AG04449 (cell line): ENCODE results near the gene LYSMD3.

Experiments
- CTCF ChIA-PET: fragments of 350-600 bp; formaldehyde crosslinking; extraction: SDS; loops from one replicate; lab custom pipeline; 2021; ENCODE audit warnings: antibody characterized with exemption; lab: Yijun Ruan, JAX
- POLR2A ChIA-PET: fragments of 400-600, 350-600 bp; formaldehyde crosslinking; extraction: SDS; loops from one replicate; lab custom pipeline; 2020; ENCODE audit warnings: antibody characterized with exemption, inconsistent platforms; lab: Yijun Ruan, JAX
- DNase-seq: peaks from one replicate; pipeline ENCODE4 v3.0.0-alpha.2; 2010; ENCODE audit warnings: low read depth, low spot score
- H3K4me3 ChIP-seq: 2 replicates; pipeline ENCODE4 v1.5.1; 2011; ENCODE audit warnings: low read depth, mild to moderate bottlenecking, control low read depth, low read length
- TF ChIP-seq, protein P1 (sequence below): IDR thresholded peaks from one replicate; pipeline ENCODE4 v1.5.1; 2011; ENCODE audit warnings: mild to moderate bottlenecking, moderate library complexity, low read length, control low read depth, inconsistent platforms; ENCODE audit not compliant: insufficient read depth; ENCODE audit errors: missing control alignments

LYSMD3 gene

GRCh38 chr5:90484540-90484939 lies 44.8 kb downstream of the LYSMD3 start:
- H3K4me3 ChIP-seq, result no peak overlapping the region
- no peak for DNase-seq
- CTCF ChIA-PET, result interaction anchor here (1.1 kb wide), 1 partner anchor 45 kb away, joined by 3 read pairs; no protein-coding TSS in a partner anchor
- TF ChIP-seq, protein P1, sequence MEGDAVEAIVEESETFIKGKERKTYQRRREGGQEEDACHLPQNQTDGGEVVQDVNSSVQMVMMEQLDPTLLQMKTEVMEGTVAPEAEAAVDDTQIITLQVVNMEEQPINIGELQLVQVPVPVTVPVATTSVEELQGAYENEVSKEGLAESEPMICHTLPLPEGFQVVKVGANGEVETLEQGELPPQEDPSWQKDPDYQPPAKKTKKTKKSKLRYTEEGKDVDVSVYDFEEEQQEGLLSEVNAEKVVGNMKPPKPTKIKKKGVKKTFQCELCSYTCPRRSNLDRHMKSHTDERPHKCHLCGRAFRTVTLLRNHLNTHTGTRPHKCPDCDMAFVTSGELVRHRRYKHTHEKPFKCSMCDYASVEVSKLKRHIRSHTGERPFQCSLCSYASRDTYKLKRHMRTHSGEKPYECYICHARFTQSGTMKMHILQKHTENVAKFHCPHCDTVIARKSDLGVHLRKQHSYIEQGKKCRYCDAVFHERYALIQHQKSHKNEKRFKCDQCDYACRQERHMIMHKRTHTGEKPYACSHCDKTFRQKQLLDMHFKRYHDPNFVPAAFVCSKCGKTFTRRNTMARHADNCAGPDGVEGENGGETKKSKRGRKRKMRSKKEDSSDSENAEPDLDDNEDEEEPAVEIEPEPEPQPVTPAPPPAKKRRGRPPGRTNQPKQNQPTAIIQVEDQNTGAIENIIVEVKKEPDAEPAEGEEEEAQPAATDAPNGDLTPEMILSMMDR, result no peak
- POLR2A ChIA-PET, result no interaction called here

GRCh38 chr5:90483206-90483605 lies 46.2 kb downstream of the LYSMD3 start:
- DNase-seq, result peak; percentile 7
- CTCF ChIA-PET, result no interaction called here
- H3K4me3 ChIP-seq, result no peak overlapping the region
- TF ChIP-seq, protein P1, result no peak
- POLR2A ChIA-PET, result no interaction called here

DNA sequence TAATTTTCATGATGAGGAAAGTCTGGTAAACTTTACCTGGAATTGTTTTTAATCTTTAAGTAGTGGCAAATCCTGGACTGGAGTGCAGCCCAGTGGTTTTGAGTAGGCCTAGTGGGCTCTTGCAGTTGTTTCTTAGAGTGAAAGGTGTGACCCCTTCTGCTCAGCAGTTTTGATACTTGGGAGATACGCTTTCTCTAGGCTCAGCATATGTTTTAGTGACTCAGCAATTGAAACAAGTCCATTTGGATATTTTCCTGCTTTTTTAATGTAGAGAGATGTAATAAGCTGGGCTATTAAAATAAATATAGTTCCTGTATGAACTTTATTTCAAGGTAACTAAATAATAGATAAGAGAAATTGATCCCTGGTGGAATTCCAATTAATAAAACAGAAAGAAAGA lies 48.7 kb downstream of the LYSMD3 start:
- CTCF ChIA-PET, result interaction anchor here (1.0 to 1.4 kb wide), 2 partner anchors 20 to 32 kb away, joined by 3 read pairs; no protein-coding TSS in a partner anchor
- H3K4me3 ChIP-seq, result no peak overlapping the region
- POLR2A ChIA-PET, result no interaction called here
- TF ChIP-seq, protein P1, result no peak
- DNase-seq, result no peak

DNA sequence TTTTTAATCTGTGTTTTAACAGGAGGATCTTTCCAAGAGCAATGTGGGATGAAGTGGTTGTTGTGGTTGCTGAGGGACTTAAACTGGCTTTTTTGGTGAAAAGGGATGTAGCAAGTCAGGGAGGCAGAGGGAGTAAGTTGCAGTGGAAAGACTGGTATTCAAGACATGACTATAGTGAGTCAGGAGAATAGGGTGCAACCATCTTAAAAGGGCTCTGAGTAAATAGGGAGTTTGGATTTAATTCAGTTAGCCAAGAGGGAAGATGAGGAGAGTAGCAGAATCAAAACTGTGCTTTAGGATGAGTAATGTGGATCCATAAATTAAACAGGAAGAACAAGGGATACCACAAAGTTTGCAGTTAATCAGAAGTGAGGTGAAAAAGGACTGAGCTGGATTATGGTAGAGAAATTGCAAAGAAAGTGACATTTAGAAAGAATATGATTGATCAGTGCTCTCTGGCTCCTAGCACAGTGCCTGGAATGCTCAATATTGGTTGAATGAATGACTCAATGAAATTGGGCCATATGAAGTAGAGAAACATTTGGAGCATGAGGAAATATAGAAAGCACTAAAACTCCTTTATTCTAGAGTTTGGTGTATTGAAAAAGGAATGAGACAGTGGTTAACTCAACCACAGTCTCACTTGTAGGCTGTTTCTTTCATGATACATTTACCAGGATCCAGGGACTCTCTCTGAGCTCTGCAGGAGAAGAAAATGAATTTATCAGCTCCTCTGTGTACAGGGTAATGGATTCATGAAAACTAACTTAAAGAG lies 49.6 kb downstream of the LYSMD3 start:
- ChIA-PET CTCF (interaction anchor here (1.0 to 1.4 kb wide), 2 partner anchors 21 to 33 kb away, joined by 3 read pairs; no protein-coding TSS in a partner anchor), POLR2A (no interaction called here)
- TF ChIP-seq, protein P1, result no peak

DNA sequence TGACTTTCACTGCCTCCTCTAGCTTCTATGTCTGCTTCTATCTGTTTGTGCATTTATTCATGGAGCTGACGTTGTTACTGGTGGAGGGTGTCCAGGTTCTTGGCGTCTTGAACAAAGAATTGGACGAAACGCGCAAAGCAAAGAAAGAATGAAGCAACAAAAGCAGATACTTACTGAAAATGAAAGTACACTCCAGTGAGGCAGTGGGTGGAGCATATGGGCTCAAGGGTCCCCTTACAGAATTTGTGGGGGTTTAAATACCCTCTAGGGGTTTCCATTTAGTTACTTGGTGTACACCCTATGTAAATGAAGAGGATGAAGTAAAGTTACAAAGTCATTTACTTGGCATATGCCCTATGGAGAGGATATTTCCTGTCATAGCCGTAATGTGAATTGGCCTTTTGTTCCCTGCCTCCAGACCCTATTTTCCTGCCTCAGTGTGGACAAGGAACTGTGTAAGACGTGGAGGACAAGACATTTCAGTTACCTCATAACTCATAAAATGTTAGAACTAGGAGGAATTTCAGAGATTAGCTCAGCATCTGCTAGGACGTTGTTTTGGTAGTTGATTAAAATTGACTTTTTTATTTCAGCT lies 51.7 kb downstream of the LYSMD3 start:
- DNase-seq, result no peak
- ChIA-PET CTCF (interaction anchor here (0.7 to 3.4 kb wide), 5 partner anchors 12 to 749 kb away, joined by 3 to 19 read pairs (median 4); partner anchors contain the start of gene LYSMD3), POLR2A (interaction anchor here (1.0 kb wide), 1 partner anchor 68 kb away, joined by 4 read pairs; the partner anchor contains the start of gene CETN3)
- H3K4me3 ChIP-seq, result no peak overlapping the region
- TF ChIP-seq, protein P1, result no peak

More for the DNA sequence above, 49.6 kb downstream of the LYSMD3 start:
- H3K4me3 ChIP-seq, result no peak overlapping the region
- no peak for DNase-seq

DNA sequence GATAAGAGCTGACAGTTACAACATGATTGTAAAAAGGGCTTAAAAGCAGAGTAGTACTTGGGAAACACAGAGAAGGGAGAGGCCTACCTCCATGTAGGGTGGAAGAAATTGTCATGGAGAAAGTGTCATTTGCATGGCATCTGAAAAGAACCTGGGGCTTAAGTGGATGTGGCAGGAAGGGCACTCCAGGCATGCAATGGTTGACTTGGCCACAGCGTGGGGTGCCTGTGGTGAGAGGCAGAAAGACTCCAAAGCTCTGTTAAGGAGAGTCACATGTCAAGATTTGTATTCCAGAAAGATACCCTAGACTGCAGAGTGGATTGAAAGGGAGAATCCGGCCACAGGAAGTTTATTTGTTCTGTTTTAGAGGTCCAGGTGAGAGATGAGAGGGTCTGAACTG lies 52.3 kb downstream of the LYSMD3 start:
- H3K4me3 ChIP-seq, result no peak overlapping the region
- ChIA-PET POLR2A (interaction anchor here (1.0 kb wide), 1 partner anchor 68 kb away, joined by 4 read pairs; the partner anchor contains the start of gene CETN3), CTCF (interaction anchor here (0.6 to 3.4 kb wide), 6 partner anchors 11 to 695 kb away, joined by 3 to 19 read pairs (median 4); partner anchors contain the start of gene LYSMD3)
- TF ChIP-seq, protein P1, result no peak
- no peak for DNase-seq
